GM12878 (cell line): Measurements from ENCODE around the gene CSF3R.

Source experiments
- HDAC6 ChIP-seq: fragments of 200-600 bp; sonication (generic); IDR thresholded peaks from one replicate; pipeline ENCODE4 v1.8.0; 2017; ENCODE audit warnings: antibody characterized with exemption; ENCODE audit not compliant: unreplicated experiment
- SP1 ChIP-seq: IDR thresholded peaks from one replicate; pipeline ENCODE4 v1.6.1; 2011; ENCODE audit warnings: low read depth, low read length
- TF ChIP-seq, protein P1 (sequence below): fragments of 450-650 bp; IDR thresholded peaks from 2 replicates; pipeline ENCODE4 v1.6.1; 2016; ENCODE audit warnings: mild to moderate bottlenecking

DNA sequence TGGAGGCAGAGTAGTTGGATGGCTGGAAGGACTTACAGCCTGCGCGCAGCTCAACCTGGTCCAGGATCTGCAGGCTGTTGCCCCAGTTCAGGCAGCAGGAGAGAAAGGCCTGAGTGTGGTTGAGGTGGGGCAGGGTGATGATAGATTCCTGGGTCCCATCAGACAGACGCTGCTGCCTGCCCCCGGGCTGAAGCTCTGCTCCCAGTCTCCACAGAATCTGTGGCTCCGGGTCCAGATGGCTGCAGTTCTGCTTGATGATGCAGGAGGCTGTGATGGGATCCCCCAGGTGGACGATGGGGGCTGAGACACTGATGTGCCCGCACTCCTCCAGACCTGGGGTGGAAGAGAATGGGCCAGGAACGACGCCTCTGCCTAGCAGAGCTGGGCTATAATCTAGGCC, 7.4 kb downstream of the CSF3R start:
- TF ChIP-seq HDAC6: no peak
- TF ChIP-seq SP1: no peak
- TF ChIP-seq, protein P1, sequence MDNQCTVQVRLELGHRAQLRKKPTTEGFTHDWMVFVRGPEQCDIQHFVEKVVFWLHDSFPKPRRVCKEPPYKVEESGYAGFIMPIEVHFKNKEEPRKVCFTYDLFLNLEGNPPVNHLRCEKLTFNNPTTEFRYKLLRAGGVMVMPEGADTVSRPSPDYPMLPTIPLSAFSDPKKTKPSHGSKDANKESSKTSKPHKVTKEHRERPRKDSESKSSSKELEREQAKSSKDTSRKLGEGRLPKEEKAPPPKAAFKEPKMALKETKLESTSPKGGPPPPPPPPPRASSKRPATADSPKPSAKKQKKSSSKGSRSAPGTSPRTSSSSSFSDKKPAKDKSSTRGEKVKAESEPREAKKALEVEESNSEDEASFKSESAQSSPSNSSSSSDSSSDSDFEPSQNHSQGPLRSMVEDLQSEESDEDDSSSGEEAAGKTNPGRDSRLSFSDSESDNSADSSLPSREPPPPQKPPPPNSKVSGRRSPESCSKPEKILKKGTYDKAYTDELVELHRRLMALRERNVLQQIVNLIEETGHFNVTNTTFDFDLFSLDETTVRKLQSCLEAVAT: no peak
